ENCODE measurements around the gene ETF1.
"Not testable (repeated sequence)": the region's sequence is repeated elsewhere in the genome, so short reads cannot be mapped to it uniquely, and the experiment has no call there.

ETF1 gene

DNA sequence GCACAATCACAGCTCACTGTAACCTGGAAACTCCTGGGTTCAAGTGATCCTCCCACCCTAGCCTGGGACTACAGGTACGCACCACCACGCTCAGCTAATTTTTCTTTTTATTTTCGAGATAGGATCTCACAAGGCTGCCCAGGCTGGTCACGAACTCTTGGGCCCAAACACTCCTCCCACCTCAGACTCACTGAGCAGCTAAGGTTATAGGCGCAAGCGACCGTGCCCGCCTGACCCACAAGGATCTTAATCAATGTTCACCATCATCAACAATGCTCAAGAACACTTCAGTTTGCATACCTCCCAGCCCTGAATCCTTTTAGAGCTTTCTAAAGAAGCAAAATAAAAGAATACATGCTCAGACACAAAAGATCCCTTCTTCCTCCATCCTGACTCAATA lies 13.2 kb downstream of the ETF1 start:
- DNase-seq (ENCODE audit: low spot score) = no peak

DNA sequence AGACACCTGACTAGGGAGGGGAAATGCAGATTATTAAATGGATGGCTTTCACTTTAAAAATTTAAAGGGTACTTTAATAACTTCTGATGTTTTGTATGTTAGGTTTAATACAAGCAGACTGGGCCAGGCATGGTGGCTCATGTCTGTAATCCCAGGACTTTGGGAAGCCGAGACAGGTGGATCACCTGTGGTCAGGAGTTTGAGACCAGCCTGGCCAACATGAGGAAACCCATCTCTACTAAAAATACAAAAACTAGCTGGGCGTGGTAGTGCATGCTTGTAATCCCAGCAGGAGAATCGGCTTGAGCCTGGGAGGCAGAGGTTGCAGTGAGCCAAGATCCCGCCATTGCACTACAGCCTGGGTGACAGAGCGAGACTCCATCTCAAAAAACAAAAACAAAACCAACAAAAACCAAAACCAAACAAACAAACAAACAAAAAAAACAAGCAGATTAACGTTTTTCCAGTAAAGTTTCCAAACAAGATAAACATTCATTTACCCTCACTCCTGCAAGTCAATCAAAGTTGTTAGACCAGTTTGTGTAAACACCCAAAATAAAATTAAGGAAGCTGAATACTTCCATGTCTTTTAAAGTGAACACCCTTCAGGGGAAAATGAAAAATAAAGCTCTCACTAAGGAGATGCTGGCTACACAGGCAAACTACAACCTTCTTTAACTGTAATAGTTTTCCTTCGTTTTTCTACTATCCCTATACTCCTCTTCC lies 14.1 kb downstream of the ETF1 start:
- no peak for DNase-seq (ENCODE audit: low spot score)

DNA sequence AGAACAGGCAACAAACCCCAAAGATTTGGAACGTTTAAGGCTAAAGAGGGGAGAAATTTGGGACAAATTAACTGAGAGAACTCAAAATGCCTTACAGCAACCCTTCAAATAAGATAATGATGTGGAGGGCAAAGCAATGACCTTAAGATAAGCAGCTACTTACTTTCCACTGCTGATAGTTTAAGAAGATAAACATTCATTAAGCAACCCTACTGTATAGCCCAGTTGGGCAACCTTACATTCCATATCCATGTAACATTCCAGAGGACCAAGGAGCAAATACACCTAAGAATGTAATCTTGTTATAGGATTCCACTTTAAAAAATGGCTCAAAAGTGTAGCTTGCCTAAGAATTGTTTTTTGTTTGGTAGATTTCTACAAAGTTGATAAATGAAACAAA lies 14.8 kb downstream of the ETF1 start:
- no peak for DNase-seq (ENCODE audit: low spot score)

DNA sequence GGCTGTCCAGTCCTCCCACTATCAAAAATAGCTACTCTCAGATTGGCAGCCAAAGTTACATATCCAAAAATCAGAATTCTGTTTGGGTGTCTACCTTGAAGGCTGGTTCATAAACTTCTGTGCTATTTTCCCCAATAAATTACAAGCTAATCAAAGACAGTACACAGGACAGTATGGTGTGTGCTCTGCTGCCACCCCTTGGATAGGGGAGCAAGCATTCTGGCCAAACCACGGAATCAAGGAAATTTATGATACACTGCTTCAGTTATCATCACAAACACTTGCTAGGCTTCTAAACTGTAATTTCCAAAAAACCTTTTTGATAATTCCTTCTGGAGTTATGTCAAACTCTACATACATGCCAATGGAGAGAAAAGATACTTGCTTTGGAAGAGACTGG lies 15.9 kb downstream of the ETF1 start:
- DNase-seq (ENCODE audit: low spot score) = no peak

DNA sequence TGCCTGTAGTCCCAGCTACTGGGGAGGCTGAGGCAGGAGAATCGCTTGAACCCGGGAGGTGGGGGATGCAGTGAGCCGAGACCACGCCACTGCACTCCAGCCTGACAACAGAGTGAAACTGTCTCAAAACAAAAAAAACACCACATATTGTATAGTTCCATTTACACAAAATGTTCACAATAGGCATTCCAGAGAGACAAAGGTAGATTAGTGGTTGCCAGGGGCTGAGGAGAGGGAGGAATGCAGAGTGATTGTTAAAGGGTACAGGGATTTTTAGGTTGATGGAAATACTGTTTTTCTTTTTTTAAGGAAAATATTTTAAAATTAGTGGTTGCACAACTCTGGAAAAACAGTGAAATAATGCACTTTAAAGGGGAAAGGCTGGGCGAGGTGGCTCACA lies 19.6 kb downstream of the ETF1 start:
- DNase-seq (ENCODE audit: low spot score) = no peak

DNA sequence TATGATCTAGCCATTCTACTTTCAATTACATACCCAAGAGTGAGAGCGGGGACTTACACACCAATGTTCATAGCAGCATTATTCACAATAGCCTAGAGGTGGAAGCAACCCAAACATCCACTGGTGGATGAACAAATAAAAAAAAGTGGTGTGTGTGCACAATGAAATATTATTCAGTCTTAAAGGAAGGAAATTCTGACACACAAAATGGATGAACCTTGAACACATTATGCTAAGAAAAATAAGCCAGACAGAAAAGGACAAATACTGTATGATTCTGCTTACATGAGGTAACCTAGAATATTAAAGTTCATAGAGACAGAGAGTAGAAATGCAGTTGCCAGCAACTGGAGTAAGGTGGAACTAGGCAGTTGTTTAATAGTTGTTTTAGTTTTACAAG lies 22.1 kb downstream of the ETF1 start:
- DNase-seq (ENCODE audit: low spot score) = no peak

DNA sequence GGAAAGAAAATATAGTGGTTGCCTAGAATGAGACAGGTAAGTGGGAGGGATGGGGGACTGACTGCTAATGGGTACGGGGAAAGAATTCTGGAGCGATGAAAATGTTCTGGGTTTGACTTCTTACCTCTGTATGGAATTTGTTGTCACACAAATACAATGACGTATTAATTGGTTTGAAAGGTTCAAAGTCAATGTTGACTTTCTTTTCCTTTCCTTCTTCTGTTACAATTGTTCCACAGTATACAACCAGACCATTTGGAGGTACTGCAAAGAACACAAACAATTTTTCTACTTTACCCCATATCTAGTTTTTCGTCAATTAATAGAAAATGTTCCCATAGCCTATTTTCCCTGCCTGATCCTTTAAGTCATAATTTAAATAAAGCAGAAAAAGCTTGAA lies 25.6 kb downstream of the ETF1 start:
- no peak for DNase-seq (ENCODE audit: low spot score)

DNA sequence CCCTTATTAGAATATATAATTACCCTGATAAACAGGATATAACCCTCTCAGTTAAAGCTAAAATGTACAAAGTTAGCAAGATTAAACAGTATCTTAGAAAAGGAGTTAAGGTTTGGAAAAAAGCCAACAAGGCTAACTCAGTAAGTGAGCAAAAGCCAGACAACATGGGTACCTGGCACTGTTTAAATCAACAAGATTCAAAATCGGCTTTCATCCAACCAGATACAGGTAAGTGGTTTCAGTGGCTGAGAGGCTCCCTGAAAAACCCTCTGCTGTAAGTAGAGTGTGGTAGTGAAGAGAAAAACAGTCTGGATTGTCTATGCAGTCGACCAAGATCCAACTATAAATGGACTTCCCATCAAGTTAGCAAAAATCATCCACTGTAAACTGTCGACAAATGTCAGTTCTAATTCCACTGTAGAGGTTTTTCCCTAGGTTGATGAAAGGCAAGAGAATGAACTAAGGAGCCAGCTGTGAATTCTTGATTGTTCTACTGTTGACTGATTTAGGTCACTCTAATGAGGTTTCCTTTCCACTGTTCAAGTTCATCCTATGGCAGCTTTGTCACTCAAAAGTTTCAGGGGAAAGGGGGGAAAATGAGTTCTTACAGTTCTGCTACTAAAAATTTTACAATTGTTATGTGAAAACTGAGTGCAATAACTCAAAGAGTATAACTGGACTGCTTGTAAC lies 27.3 kb downstream of the ETF1 start:
- peak; percentile 58 for DNase-seq (ENCODE audit: low spot score)

DNA sequence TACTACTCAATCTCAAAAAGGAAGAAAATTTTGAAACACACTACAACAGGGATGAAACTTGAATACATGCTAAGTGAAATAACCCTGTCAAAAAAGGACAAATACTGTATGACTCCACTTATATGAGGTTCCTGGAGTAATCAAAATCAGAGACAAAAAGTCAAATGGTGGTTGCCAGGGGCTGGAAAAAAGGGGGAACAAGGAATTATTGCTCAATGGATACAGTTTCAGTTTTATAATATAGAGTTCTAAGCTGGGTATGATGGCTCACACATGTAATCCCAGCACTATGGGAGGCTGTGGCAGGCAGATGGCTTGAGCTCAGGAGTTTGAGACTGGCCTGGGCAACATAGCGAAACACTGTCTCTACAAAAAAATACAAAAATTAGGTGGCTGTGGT lies 29.0 kb downstream of the ETF1 start:
- DNase-seq (ENCODE audit: low spot score) = no peak

DNA sequence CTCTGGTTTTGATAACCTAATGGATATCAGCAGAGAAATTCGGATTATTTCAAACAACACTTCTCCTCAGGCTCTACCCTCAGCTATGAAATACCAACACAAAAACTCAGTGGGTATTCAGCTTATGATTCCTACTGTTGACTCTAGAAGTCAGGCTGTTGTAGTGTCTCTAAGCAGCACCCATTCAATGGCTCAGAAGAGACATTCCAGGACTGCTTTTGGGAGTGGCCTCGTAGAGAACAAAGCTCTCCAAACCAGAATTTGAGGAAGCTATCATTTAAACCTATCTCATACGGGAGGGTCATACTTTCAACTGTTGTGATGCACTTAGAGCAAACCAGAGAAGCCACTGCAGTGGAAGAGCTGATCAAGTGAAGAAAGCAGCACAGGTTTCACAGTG lies 34.1 kb downstream of the ETF1 start:
- DNase-seq (ENCODE audit: low spot score) = no peak

DNA sequence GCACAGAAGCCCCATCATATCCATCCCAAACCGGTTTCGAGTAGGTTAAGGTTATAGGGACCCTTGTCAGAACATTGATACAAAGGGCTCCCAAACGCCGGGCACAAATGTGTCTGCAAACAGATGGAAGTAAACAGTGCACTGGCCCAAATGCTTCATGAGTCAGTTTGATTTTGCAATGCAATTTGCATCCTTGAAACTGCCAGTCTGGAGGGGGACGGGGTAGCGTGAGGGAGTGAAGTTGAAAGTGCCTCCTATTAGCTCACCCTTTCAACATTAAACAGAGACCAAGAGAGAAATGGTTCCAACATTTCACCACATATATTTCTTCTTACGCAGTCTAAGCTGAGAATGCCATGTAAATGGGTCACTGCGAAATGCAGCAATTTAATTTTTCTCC lies 35.6 kb downstream of the ETF1 start:
- DNase-seq (ENCODE audit: low spot score) = not testable (repeated sequence)

DNA sequence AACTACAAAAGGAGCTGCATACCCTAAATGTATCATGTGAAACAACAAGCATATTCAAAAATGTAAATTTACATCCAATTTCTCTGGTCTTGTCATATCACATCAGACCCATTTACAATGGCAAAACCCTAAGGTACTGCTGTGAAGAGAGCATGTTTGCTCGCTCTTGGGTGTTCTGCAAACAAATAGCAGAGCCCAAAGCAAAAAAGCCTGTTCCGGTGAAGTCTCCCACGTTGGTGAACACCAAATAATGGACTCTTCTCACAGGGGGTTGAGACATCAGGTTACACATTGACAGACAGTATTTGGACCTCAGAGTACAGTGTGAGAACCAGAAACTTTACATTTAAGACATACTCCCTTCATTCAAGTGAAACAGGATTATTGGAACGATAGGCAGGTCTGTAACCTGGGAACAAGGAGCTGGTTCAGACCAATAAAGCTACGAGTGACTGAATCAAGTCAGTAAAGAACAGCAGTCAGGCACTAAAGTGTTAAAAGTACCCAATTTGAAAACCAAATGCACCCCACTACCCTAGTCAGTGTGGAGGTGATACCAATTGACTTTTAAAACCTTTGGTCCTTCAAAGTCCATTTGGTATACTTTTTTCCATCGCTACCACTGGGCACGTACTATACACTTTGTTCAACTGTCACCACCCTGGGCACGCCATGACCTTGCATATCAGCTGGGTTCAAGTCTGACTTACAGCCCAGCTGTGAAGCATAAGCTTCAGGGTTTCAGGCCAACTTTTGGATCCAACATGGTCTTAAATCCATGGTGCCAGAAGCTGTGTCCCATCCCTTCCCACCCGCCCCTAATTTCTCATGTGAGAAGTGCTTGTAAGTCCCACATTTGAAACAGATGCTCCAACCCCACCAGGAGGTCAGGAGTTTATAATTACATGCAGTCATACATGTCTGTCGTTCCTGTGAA lies 36.4 kb downstream of the ETF1 start:
- no peak for DNase-seq (ENCODE audit: low spot score)

DNA sequence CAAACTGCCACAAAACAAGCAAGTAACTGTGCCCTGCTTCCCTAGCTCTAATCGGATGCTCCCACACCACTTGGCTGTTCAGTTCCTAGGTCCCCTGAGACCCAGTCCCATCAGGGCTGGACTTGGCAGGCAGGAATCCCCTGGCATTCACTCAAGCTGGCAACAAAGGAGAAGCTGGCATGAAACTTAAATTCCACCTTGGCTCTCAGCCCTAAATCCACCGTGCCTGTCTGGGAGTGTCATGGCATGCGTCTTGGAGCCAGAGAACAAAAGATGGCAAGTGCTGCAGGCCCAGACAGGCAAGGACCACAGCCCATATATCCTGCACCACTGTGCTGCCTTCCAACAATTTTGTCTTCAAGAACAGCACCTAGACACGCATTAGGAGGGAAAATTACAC lies 38.2 kb downstream of the ETF1 start:
- peak; percentile 15 for DNase-seq (ENCODE audit: low spot score)

DNA sequence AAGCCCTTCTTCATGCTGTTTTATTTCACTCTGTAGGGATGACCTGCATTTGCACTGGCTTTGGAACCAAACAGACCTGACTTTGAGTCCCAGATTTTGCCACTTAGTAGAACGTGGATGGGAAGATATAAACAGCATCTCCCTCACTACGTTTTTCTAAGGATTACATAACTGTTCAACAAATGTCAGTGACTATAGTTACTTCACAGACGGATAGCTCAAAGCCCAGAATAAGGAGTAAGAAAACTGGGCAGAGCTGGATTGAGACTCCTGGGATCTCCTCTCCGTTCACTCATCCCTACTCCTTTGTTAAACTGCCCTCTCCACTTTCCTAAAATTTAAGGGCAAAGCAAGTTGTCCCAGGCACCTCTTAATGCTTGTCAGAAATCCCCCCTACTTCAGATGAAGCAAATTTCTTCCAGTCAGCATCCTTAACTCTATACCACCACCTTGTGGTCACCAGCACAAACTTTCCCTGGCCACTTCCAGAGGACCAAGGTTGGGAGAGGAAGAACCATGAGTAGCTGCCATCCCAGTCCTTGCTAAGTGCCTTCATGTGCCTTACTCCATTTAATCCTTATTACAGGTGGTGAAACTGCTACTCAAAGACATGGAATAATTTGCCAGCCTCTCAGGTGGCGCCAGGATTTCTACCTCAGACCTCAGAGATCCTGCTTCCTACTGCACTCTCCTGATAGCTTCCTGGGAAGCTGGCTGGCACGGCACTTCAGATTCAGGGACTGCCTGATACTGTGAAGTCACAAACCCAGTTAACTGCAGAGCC lies 39.4 kb downstream of the ETF1 start:
- peak; percentile 52 for DNase-seq (ENCODE audit: low spot score)

DNA sequence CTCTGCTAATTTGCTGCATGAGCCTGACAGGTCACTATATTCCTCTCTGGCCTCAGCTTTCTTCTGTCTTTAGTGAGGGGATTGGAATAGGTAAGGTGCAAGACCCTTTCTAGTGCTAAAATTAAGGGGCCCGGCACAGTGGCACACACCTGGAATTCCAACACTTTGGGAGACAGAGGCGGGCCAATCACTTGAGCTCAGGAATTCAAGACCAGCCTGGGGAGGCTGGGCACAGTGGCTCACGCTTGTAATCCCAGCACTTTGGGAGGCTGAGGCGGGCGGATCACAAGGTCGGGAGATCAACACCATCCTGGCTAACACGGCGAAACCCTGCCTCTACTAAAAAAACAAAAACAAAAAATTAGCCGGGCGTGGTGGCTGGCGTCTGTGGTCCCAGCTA lies 40.5 kb downstream of the ETF1 start:
- DNase-seq (ENCODE audit: low spot score) = no peak

DNA sequence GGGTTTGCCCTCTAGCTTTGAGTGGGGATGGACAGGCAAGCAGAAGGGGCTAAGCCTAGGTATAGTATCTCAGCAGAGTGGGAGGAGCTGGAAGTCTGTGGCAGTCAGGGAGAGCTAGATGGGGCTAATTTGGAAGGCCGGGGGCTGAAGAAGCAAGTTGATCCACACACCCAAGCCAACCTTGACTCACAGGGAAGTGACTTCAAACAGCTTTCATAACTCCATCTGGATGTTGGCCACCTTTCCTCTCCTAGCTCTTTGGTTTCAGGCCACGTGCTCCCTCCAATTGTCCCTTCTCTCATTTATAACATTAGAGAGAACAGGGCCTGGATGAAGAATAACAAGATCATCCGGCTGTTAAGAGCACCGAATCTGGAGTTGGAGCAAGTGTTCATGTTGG lies 40.9 kb downstream of the ETF1 start:
- DNase-seq (ENCODE audit: low spot score) = no peak

DNA sequence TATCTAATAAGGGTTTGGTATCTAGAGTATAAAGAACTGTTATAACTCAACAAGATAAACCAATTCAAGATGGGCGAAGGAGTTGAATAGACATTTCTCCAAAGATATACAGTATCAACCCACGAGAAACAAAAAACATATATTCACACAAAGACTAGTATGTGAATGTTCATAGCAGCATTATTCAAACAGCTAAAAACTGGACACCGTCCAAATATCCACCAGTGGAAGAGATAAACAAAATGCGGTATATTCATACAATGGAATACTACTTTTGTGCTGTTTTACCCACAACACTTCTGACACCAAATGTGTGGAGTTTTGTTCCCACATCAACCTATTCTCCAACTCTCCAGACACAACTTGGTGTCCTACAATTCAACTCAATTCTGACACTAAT lies 44.7 kb downstream of the ETF1 start:
- DNase-seq (ENCODE audit: low spot score) = no peak

DNA sequence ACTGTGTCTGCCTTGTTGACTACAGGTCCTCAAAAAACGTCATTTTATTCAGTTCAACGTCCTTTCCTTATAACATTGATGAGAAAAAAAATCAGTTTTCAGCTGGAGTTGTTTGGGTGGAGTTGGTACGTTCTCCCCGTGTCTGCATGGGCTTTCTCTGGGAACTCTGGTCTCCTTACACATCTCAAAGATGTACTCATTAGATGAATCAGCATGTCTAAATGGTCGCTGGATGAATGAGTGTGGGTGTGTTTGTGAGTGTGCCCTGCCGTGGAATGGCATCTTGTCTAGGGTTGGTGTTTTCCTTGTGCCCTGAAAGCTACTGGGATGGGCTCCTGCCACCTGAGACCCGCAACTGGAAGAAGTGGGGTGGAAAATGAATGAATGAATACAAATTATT lies 47.7 kb downstream of the ETF1 start:
- no peak for DNase-seq (ENCODE audit: low spot score)

DNA sequence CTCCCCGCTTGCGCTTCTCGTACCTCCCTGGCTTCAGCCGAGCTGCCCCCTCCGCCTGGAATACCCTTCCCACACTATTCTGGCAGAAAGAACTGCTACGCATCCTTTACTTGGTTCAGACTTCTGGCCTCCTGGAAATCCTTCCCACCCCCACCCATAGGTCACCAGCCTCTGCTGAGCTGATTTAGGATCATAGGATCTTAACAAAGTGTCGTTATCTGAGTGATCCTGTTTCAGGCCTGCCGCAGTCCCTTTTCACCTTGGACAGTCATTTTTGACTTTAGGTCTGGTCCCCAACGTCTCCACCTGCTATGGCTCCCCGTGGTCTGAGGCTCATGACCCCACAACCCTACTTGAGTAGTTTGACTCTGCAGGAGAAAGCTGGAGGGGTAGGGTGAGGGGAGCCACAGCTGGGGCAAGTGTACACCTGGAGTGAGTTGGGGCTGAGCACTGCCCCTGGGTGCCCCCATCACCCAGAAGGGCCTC lies 50.4 kb downstream of the ETF1 start:
- DNase-seq (ENCODE audit: low spot score) = no peak

DNA sequence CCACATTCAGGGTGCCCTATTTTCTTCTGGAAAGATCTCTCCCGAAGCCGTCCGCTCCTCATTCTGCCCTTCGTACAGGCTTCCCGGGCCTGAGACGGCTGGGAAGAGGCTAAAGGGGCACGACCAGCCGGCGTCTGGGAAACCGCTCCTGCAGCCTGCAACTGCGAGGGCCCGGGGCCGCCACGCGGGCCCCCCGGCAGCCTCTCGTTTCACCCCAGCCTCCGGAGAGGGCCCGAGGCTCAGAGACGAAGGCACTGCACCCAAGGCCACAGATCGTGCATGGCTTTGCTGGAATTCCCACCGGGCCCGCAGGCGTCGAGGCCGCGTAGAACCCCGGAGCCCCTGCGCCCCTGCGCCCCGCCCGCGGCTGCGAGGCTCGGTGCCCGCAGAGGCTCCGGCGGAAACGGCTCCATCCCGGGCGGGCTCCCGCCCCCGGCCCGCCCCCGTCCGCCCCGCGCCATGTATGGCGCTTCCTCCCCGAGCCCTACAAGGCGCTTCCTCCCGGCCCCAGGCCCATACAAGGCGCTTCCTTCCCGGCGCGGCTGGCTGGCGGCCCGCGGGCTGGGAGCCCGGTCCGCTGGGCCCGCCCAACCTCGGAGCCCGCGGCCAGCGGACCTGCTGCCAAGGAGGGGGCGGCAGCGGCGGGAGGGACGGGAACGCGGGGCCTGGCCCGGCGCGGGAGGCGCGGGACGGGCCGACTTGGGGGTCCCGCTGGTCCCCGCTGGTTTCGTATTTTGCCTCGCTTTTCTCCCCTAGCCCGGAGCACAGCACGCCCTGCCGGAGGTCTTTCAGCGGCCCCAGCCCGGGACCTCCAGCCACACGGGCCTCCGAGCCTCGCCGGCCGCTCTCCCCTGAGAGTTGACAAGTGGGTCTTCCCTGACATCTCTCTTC lies 51.1 kb downstream of the ETF1 start:
- DNase-seq (ENCODE audit: low spot score) = peak; percentile 92

DNA sequence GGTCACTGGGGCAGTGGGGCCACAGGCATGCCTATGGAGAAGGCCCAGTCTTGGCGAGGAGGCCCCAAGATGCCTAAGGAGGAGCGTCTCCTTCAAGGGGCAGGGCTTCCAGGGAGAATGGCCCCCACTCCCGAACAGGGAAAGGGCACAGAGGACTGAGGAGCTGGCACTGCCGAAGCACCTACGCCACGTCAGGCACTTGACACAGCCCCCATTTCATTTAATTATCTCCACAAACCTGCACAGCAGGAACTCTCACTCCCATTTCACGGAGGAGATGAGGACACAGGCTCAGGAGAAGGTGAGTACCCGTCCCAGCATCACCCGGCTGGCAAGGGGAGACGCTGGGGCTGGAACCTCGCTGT lies 51.8 kb downstream of the ETF1 start:
- DNase-seq (ENCODE audit: low spot score) = peak; percentile 57

All from putamen (tissue), 1 donor.